ELF-1 (cell line): ENCODE results near the gene FAM3B.

Experiments
- DNase-seq: peaks from one replicate; pipeline ENCODE4 v3.0.0-alpha.2; 2016; ENCODE audit warnings: low read depth, low spot score

Gene FAM3B

DNA sequence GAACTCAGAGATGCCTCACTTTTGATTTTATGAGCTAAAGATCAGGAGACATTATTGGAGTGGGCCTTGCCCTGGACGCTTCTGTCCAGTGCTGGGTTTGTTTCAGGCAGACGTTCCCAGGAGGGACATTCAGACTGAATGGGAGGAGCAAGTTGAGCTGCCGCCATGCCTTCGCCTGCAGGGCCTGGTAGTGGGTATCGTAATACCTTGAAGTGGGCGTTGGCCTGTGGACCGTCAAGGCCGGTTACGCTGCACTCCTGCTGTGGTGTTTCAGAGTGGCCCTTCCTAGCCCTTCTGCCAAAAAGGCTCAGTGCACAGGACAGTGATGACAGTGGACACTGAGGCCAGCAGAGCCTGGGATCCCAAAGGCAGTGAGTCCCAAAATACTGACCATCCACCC, 1.6 kb downstream of the FAM3B start:
- no peak for DNase-seq

DNA sequence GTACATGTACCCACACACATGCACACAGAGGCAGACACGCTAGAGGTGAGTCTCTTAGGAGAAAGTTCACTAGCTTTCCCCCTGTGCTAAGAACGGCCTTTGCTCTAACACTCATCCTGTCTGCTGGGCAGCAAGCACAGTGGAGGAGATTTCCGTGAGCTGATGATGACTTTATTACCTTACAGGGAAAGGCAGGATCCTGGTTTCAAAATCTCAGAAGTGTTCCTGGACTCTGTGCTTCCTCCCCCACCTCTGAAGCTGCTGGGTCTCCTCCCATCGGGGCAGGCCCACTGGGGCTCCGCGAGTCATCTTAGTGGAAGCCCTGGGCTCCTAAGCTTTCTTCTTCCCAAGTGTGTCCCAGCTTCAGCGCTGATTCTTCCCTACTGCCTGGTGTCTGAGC, 2.7 kb downstream of the FAM3B start:
- no peak for DNase-seq

DNA sequence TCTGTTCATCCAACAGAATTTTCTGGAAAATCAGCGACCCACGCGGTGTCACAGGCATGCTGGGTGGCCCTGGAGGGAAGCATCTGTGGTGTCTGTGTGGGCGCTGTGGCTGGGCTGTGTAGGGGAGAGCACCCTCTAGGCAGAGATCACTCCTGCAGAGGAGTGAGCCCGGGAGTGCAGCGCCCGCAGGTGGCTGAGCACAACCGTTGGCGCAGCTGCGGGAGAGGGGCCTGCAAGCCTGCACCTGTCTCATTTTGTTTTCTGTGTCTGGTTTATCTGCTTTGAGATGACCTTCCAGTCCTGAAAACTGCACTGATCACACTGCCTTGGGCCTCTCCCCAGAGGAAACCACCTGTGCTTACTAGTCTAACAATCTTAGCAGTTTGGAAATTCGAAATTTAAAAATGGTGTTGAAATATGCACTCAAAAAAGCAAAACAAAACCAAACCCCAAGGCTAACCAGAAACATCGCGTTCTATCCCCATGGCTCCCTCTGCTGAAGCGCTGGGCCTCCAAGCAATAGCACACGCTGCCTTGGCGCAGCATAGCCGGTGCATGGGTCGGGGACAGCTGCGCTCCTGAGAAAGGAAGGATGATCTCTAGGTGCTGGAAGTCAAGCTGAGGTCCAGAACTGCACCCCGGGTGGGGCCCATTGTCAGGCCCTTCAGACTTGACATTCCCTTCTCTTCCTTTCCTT, 4.8 kb downstream of the FAM3B start:
- no peak for DNase-seq

- peak; percentile 36 for DNase-seq
These were observed 5.4 kb downstream of the FAM3B start for GRCh38 chr21:41321908-41322495.

- DNase-seq = peak; percentile 42
These were observed 6.1 kb downstream of the FAM3B start for GRCh38 chr21:41322496-41323382.

- no peak for DNase-seq
These were observed 8.7 kb downstream of the FAM3B start for GRCh38 chr21:41325138-41325912.

- peak; percentile 41 for DNase-seq
These were observed 9.9 kb downstream of the FAM3B start for GRCh38 chr21:41326414-41327080.

- no peak for DNase-seq
These were observed 11.2 kb downstream of the FAM3B start for GRCh38 chr21:41327753-41328152.

DNA sequence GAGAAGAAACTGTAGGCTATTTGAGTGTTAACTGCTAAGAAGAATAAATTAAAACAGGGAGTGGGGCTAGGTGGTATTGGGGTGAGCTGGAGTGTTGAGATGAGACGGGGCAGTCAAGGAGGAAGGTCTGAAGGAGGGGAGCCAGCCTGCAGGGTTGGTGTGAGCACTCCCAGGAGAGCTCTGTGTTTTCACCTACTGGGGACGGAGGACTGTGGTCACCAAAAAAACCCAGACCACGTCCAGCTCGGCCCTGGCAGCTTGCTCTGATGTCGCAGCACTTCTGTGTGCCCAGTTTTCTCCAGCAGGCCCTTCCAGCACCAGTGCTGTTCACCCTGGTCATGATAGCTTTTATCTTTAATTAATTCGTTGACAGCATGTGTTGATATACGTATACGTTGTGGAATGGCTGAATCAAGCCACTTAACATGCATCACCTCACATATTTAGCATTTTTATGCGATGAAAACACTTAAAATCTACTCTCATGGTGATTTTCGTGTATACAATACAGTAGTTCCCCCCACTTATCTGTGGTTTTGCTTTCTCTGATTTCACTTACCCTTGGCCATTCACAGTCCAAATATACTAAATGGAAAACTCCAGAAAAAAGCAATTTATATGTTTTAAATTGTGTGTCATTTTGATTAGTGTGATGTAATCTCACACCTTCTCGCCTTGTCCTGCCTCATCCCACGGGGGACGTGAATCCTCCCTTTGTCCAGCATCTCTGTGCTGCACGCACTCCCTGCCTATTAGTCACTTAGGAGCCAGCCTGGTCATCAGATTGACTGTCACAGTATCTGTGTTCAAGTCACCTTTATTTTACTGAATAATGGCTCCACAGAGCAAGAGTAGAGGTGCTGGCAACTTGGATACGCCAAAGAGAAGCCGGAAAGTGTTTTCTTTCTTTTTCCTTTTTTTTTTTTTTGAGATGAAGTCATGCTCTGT, 12.3 kb downstream of the FAM3B start:
- DNase-seq = no peak

- no peak for DNase-seq
These were observed 17.2 kb downstream of the FAM3B start for GRCh38 chr21:41333752-41334151.

GRCh38 chr21:41337515-41337914, 20.9 kb downstream of the FAM3B start:
- no peak for DNase-seq

DNA sequence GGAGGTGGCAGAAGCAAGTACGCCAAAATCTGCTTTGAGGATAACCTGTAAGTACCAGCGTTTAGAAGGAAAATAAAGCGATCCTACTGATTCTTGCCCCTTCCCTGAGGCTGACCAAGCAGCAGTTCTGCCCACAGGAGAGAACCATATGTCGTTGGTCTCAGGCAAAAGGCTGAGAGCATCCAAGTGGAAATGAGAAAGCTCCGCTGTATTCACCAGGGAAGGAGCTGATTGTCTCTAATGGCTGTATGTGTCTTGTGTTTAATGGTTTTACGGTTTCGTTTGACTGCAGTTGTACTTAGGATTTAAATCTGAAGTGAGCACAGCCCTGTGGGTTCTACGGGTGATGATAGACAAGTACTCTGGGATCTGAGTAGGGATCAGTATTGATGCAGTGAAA, 21.9 kb downstream of the FAM3B start:
- DNase-seq = no peak

DNA sequence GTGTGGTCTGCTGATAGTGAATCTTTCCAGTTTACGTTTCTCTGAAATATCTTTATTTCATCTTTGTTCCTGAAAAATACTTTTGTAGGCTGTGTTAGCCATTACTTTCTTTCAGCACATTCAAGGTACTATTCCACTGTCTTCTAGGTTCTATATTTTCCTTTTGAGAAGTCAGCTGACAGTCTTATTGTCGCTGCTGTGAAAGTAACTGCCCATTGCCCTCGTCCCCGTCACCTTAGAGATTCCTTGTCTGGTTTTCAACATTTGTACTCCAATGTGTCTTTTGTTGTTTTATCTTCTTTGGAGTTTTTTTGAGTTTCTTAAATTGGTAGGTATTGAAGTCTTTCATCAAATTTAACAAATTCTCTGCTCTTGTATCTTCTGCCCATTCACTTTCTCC, 25.4 kb downstream of the FAM3B start:
- no peak for DNase-seq

DNA sequence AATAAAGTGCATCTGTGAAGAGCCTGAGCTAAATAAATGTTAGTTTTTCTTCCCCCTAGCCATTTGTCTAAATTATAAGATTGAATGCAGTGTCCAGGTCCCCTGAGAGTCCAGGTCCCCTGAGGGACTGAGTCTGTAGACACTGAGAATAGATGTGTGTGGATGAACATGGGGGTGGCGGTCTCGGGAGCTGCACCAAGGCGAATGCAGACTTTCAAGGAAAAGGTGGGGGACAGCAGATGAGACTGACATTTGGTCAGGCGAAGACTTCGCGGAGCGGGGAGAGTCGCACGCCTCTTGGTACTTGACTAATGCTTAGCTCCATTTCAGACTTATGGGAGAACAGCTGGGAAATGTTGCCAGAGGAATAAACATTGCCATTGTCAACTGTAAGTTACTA, 27.5 kb downstream of the FAM3B start:
- DNase-seq = no peak

- no peak for DNase-seq
These were observed 28.8 kb downstream of the FAM3B start for GRCh38 chr21:41345356-41345755.

GRCh38 chr21:41345934-41346685, 29.5 kb downstream of the FAM3B start:
- DNase-seq = no peak

DNA sequence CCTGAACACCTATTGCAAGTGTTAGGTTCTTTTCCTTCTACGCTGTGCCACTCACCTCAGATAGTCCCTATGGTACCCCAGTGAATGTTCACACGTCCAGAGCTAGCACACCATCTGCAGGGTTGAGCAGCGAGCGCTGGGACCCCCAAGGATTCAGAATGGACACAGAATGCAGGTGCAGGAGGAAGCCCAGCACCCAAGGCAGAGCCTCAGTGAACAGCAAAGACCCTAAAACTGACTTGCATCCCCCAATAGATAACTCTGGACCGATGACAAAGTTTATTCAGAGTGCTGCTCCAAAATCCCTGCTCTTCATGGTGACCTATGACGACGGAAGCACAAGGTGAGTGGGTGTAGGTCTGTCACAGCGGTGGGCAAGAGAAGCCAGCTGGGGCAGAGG, 30.2 kb downstream of the FAM3B start:
- DNase-seq = no peak

GRCh38 chr21:41348434-41348833, 31.8 kb downstream of the FAM3B start:
- no peak for DNase-seq

DNA sequence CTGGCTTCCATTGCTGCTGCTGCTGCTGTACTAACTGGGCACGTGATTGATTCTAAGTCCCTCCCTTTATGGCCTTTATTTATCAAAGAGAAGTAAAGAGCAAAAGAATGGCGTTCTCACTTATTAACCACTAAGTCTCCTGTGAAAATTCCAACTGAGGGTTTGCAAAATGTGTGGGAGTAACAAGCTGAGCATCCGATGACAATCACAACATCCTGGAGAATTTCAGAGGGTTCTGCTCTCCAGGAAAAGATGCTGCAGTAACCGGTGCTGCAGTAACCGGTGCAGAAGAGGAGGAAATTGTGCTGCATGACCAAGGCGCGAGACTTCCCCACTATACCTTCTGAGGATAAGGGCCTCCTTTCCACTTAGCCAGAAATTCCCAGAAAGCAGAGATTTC, 32.5 kb downstream of the FAM3B start:
- DNase-seq = no peak
